Trophoblast cell (in vitro differentiated cells and primary cell): ENCODE results near the gene VSIG1.
A peak's percentile ranks its signal among the peaks of the same experiment; 100 is the strongest.

ENCODE experiments used
- DNase-seq, 2 donors: peaks; one replicate each; pipeline ENCODE4 v3.0.0-alpha.2; 2016
- H2AFZ ChIP-seq: 2 replicates; pipeline ENCODE4 v1.6.1; 2013; ENCODE audit warnings: low read length, moderate library complexity, mild to moderate bottlenecking; ENCODE audit not compliant: insufficient read depth, poor library complexity
- H2AK5ac ChIP-seq: 2 replicates; pipeline ENCODE4 v1.6.1; 2013; ENCODE audit warnings: mild to moderate bottlenecking, low read length
- H2BK120ac ChIP-seq: 2 replicates; pipeline ENCODE4 v1.6.1; 2013; ENCODE audit warnings: low read length, mild to moderate bottlenecking, moderate library complexity; ENCODE audit not compliant: insufficient read depth, poor library complexity
- H2BK12ac ChIP-seq: 2 replicates; pipeline ENCODE4 v1.6.1; 2013; ENCODE audit warnings: mild to moderate bottlenecking, low read length, moderate library complexity
- H2BK5ac ChIP-seq: 2 replicates; pipeline ENCODE4 v1.6.1; 2013; ENCODE audit warnings: low read length, low read depth, moderate library complexity, mild to moderate bottlenecking; ENCODE audit not compliant: poor library complexity
- H3K14ac ChIP-seq: 2 replicates; pipeline ENCODE4 v1.6.1; 2013; ENCODE audit warnings: mild to moderate bottlenecking, low read length
- H3K18ac ChIP-seq: 2 replicates; pipeline ENCODE4 v1.6.1; 2013; ENCODE audit warnings: mild to moderate bottlenecking, low read length
- H3K23ac ChIP-seq: 2 replicates; pipeline ENCODE4 v1.6.1; 2013; ENCODE audit warnings: low read length
- H3K27ac ChIP-seq: 2 replicates; pipeline ENCODE4 v1.5.1; 2013; ENCODE audit warnings: low read depth, mild to moderate bottlenecking, inconsistent platforms, low read length, moderate library complexity
- H3K27me3 ChIP-seq: 2 replicates; pipeline ENCODE4 v1.6.1; 2013; ENCODE audit warnings: inconsistent platforms, mild to moderate bottlenecking, low read length, moderate library complexity; ENCODE audit not compliant: insufficient read depth
- H3K36me3 ChIP-seq, 2 experiments: 1 replicate in 1 of 2; 2 replicates in 1 of 2; pipeline ENCODE4 v1.6.1; 2013; ENCODE audit warnings: low read length in 2 of 2, mild to moderate bottlenecking in 2 of 2, moderate library complexity in 1 of 2; ENCODE audit not compliant: insufficient read depth in 2 of 2, control insufficient read depth in 1 of 2
- H3K4ac ChIP-seq: 2 replicates; pipeline ENCODE4 v1.6.1; 2013; ENCODE audit warnings: low read depth, mild to moderate bottlenecking, low read length, moderate library complexity
- H3K4me1 ChIP-seq, 2 experiments: 1 replicate in 1 of 2; 2 replicates in 1 of 2; pipeline ENCODE4 v1.6.1; 2013; ENCODE audit warnings: low read length in 2 of 2, mild to moderate bottlenecking in 2 of 2, moderate library complexity in 1 of 2; ENCODE audit not compliant: insufficient read depth in 2 of 2, control insufficient read depth in 1 of 2
- H3K4me2 ChIP-seq: 2 replicates; pipeline ENCODE4 v1.6.1; 2013; ENCODE audit warnings: inconsistent platforms, mild to moderate bottlenecking, low read length, moderate library complexity
- H3K4me3 ChIP-seq: 2 replicates; pipeline ENCODE4 v1.5.1; 2013; ENCODE audit warnings: mild to moderate bottlenecking, low read depth, low read length, inconsistent platforms
- H3K79me1 ChIP-seq: one replicate; pipeline ENCODE4 v1.6.1; 2013; ENCODE audit warnings: low read length
- H3K79me2 ChIP-seq: 2 replicates; pipeline ENCODE4 v1.6.1; 2013; ENCODE audit warnings: low read length, mild to moderate bottlenecking; ENCODE audit not compliant: control insufficient read depth, insufficient read depth, poor library complexity
- H3K9ac ChIP-seq: 2 replicates; pipeline ENCODE4 v1.6.1; 2013; ENCODE audit warnings: mild to moderate bottlenecking, low read length
- H3K9me3 ChIP-seq: 2 replicates; pipeline ENCODE4 v1.6.1; 2013; ENCODE audit warnings: low read depth, mild to moderate bottlenecking, control low read depth, inconsistent platforms, low read length; ENCODE audit not compliant: insufficient read depth
- H4K12ac ChIP-seq: 2 replicates; pipeline ENCODE4 v1.6.1; 2013; ENCODE audit warnings: low read depth, mild to moderate bottlenecking, low read length, moderate library complexity
- H4K8ac ChIP-seq: 2 replicates; pipeline ENCODE4 v1.6.1; 2013; ENCODE audit warnings: low read depth, mild to moderate bottlenecking, low read length, moderate library complexity
- H4K91ac ChIP-seq: one replicate; pipeline ENCODE4 v1.6.1; 2013; ENCODE audit warnings: low read depth, mild to moderate bottlenecking, low read length, moderate library complexity
- WGBS: extraction: QIAGEN DNeasy Blood & Tissue Kit; methylation state at CpG from one replicate; pipeline ENCODE4 v1.1.7; 2013; ENCODE audit warnings: missing lambda C conversion rate; ENCODE audit not compliant: insufficient read length, insufficient coverage; ENCODE audit errors: extremely low coverage; 5-methylcytosine and 5-hydroxymethylcytosine counted together

VSIG1 gene

GRCh38 chrX:108105473-108105872 lies 60.6 kb downstream of the VSIG1 start:
- no peaks in the 10 kb centered on the region for H3K9me3 ChIP-seq
- H4K8ac ChIP-seq: no peak overlapping the region
- no peak for DNase-seq
- no peak overlapping the region for H3K4me2 ChIP-seq
- H3K18ac ChIP-seq: no peak overlapping the region
- no peak overlapping the region for H3K4ac ChIP-seq
- no peak overlapping the region for H2BK120ac ChIP-seq
- H4K12ac ChIP-seq: no peak overlapping the region
- H3K27me3 ChIP-seq: no peaks in the 10 kb centered on the region
- H3K79me1 ChIP-seq: no peaks in the 10 kb centered on the region
- H2BK12ac ChIP-seq: no peak overlapping the region
- no peak overlapping the region for H3K27ac ChIP-seq
- H3K23ac ChIP-seq: no peak overlapping the region
- no peaks in the 10 kb centered on the region for H3K79me2 ChIP-seq
- no peak overlapping the region for H3K9ac ChIP-seq
- no peak overlapping the region for H2AK5ac ChIP-seq
- no peak overlapping the region for H3K4me3 ChIP-seq
- no peak overlapping the region for H3K14ac ChIP-seq
- H2AFZ ChIP-seq: no peak overlapping the region
- no peak overlapping the region for H2BK5ac ChIP-seq
- no peaks in the 10 kb centered on the region for H3K36me3 ChIP-seq
- no peak overlapping the region for H4K91ac ChIP-seq
- H3K4me1 ChIP-seq: no peaks in the 10 kb centered on the region

DNA sequence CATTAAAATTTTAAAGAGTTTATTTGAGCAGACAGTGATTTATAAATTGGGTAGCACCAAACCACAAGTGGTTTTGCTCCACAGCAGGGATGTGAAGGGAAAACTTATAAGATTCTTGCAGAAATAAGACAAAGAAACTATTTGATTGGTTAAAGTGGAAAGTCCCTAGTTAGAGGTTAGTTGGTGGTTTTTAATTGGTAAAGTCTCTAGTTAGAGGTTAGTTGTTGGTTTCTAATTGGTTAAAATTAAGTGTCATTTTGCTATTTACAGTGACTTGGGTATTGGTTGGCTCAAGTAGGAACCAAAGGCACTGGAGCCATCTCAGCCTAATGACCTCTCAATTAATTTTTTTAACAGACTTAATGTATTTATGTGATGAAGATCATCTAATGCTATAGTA lies 69.7 kb downstream of the VSIG1 start:
- DNase-seq: no peak
- no peak overlapping the region for H3K23ac ChIP-seq

GRCh38 chrX:108117988-108118387 lies 73.1 kb downstream of the VSIG1 start:
- Histone ChIP-seq H3K27ac (no peak overlapping the region), H3K4me3 (no peak overlapping the region), H3K9me3 (no peaks in the 10 kb centered on the region), H3K4me1 (peaks cover 0 to 4% of the 10 kb centered on the region in 2 experiments), H3K79me2 (no peaks in the 10 kb centered on the region), H2BK12ac (no peak overlapping the region), H2AK5ac (no peak overlapping the region), H3K4me2 (no peak overlapping the region), H3K4ac (no peak overlapping the region), H4K8ac (no peak overlapping the region), H3K23ac (no peak overlapping the region), H3K79me1 (no peaks in the 10 kb centered on the region), H3K14ac (no peak overlapping the region), H2BK120ac (no peak overlapping the region), H2AFZ (no peak overlapping the region), H2BK5ac (no peak overlapping the region), H4K91ac (no peak overlapping the region), H3K9ac (no peak overlapping the region), H4K12ac (no peak overlapping the region), H3K36me3 (no peaks in the 10 kb centered on the region), H3K18ac (no peak overlapping the region), H3K27me3 (no peaks in the 10 kb centered on the region)
- WGBS: no CpG with 5 or more reads among the region's 3 CpGs
- no peak for DNase-seq

More for the DNA sequence above, 69.7 kb downstream of the VSIG1 start:
- Histone ChIP-seq H3K18ac (no peak overlapping the region), H3K9me3 (no peaks in the 10 kb centered on the region), H3K14ac (no peak overlapping the region), H3K9ac (no peak overlapping the region), H3K4ac (no peak overlapping the region), H4K8ac (no peak overlapping the region), H3K27ac (no peak overlapping the region), H2BK12ac (no peak overlapping the region), H3K79me2 (no peaks in the 10 kb centered on the region), H3K27me3 (no peaks in the 10 kb centered on the region), H2BK5ac (no peak overlapping the region), H3K36me3 (no peaks in the 10 kb centered on the region), H4K91ac (no peak overlapping the region), H4K12ac (no peak overlapping the region), H2AK5ac (no peak overlapping the region), H2BK120ac (no peak overlapping the region), H3K4me1 (no peaks in the 10 kb centered on the region), H2AFZ (no peak overlapping the region), H3K4me2 (no peak overlapping the region), H3K4me3 (no peak overlapping the region), H3K79me1 (no peaks in the 10 kb centered on the region)

DNA sequence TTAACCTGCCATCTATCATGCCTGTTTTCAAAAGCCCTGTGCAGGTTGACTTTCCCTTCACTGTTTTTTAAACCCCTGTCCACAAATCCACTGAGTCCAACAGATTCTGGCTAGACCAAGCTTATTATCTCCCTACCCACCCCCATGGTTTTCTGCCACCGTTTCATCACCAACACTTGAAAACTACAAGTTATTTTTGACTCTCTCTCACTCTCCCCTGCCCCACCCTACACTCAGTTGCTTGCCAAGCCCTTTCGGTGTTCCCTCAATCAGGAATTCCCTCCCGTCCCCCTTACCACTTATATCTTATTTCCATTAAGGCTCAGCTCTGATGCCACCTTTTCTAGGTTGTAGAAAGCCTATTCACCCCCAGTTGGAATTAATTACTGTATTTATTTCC lies 76.4 kb downstream of the VSIG1 start:
- H3K27ac ChIP-seq: no peak overlapping the region

More for the DNA sequence above, 76.4 kb downstream of the VSIG1 start:
- H3K4ac ChIP-seq: no peak overlapping the region
- H3K18ac ChIP-seq: no peak overlapping the region
- H3K4me3 ChIP-seq: no peak overlapping the region
- no peak overlapping the region for H3K23ac ChIP-seq
- peak overlapping the region; percentile 40 for H2BK5ac ChIP-seq
- no peak overlapping the region for H3K9ac ChIP-seq
- no peaks in the 10 kb centered on the region for H3K9me3 ChIP-seq
- H4K8ac ChIP-seq: no peak overlapping the region
- H2BK120ac ChIP-seq: no peak overlapping the region
- H2BK12ac ChIP-seq: no peak overlapping the region
- H2AK5ac ChIP-seq: no peak overlapping the region
- DNase-seq: no peak
- H3K14ac ChIP-seq: no peak overlapping the region
- no peak overlapping the region for H4K12ac ChIP-seq
- H3K27me3 ChIP-seq: no peaks in the 10 kb centered on the region
- no peak overlapping the region for H2AFZ ChIP-seq
- WGBS: no CpG with 5 or more reads among the region's 3 CpGs
- no peak overlapping the region for H3K4me2 ChIP-seq
- no peaks in the 10 kb centered on the region for H3K79me1 ChIP-seq
- H3K4me1 ChIP-seq: peaks cover 0 to 4% of the 10 kb centered on the region in 2 experiments
- no peak overlapping the region for H4K91ac ChIP-seq
- no peaks in the 10 kb centered on the region for H3K36me3 ChIP-seq
- no peaks in the 10 kb centered on the region for H3K79me2 ChIP-seq
